HepG2 (cell line): ENCODE data around the gene PHLDB1. TPM values are rescaled to one million over a fixed set of nuclear protein-coding genes. Genes with fewer than 3 reads are reported as not detected.

Source experiments
- BRCA1 ChIP-seq: sonication (generic); formaldehyde crosslinking; IDR thresholded peaks from 2 replicates; pipeline ENCODE4 v1.4.0; 2020; ENCODE audit warnings: missing genetic modification reagents
- EZH2 ChIP-seq: conservative IDR thresholded peaks from 2 replicates; pipeline ENCODE4 v1.6.1; 2012; ENCODE audit warnings: mild to moderate bottlenecking, low read depth, low read length, moderate library complexity
- FLYWCH1 ChIP-seq: sonication (generic); formaldehyde crosslinking; IDR thresholded peaks from 2 replicates; pipeline ENCODE4 v1.8.1; 2023; ENCODE audit warnings: mild to moderate bottlenecking, missing genetic modification reagents
- FOXK2 ChIP-seq: fragments of 450-650 bp; IDR thresholded peaks from 2 replicates; pipeline ENCODE4 v1.6.1; 2016
- KDM4B ChIP-seq: sonication (generic); formaldehyde crosslinking; IDR thresholded peaks from 2 replicates; pipeline ENCODE4 v1.4.0; 2020; ENCODE audit warnings: missing genetic modification reagents
- MYNN ChIP-seq: sonication (generic); formaldehyde crosslinking; IDR thresholded peaks from 2 replicates; pipeline ENCODE4 v1.4.0; 2020; ENCODE audit warnings: mild to moderate bottlenecking, low read depth, missing genetic modification reagents
- PTBP1 ChIP-seq: fragments of 200-400 bp; formaldehyde crosslinking; IDR thresholded peaks from 2 replicates; pipeline ENCODE4 v1.6.1; 2018; ENCODE audit warnings: low read length, low read depth; ENCODE audit not compliant: poor library complexity, severe bottlenecking
- RBM39 ChIP-seq: fragments of 200-400 bp; formaldehyde crosslinking; IDR thresholded peaks from one replicate; pipeline ENCODE4 v1.6.1; 2018; ENCODE audit warnings: antibody characterized with exemption, mild to moderate bottlenecking, low read depth, low read length; ENCODE audit not compliant: poor library complexity, severe bottlenecking
- SRF ChIP-seq: IDR thresholded peaks from 2 replicates; pipeline ENCODE4 v1.6.1; 2011; ENCODE audit warnings: mild to moderate bottlenecking, low read depth, low read length, moderate library complexity
- STAG1 ChIP-seq: sonication (generic); formaldehyde crosslinking; IDR thresholded peaks from 2 replicates; pipeline ENCODE4 v1.4.0; 2020; ENCODE audit warnings: missing genetic modification reagents
- ZBTB3 ChIP-seq: sonication (generic); formaldehyde crosslinking; IDR thresholded peaks from 2 replicates; pipeline ENCODE4 v1.4.0; 2020; ENCODE audit warnings: low read depth, mild to moderate bottlenecking, moderate library complexity, missing genetic modification reagents, borderline replicate concordance
- ZC3H13 ChIP-seq: sonication (generic); formaldehyde crosslinking; IDR thresholded peaks from 2 replicates; pipeline ENCODE4 v1.8.1; 2023; ENCODE audit warnings: mild to moderate bottlenecking, missing genetic modification reagents, moderate library complexity
- ZNF552 ChIP-seq: sonication (generic); formaldehyde crosslinking; IDR thresholded peaks from 2 replicates; pipeline ENCODE4 v1.9.0; 2022; ENCODE audit warnings: missing genetic modification reagents, mild to moderate bottlenecking, borderline replicate concordance
- ZNF782 ChIP-seq: sonication (generic); formaldehyde crosslinking; IDR thresholded peaks from 2 replicates; pipeline ENCODE4 v1.4.0; 2020; ENCODE audit warnings: missing genetic modification reagents, mild to moderate bottlenecking, borderline replicate concordance
- polyA plus RNA-seq, 8 experiments: library from polyadenylated mRNA; depleted of rRNA in 3 of 8; stranded (reverse) in 7 of 8; unstranded in 1 of 8; fragments of >200 nt; fragmentation: Illumina TruSeq in 4 of 8; extraction: Trizol in 4 of 8; gene quantifications; 2 replicates each; pipeline versions ENCODE4 v1.2.1 to v1.2.3, GENCODE V29; 2011 to 2016; ENCODE audit warnings: low read depth in 4 of 8, missing spikeins in 1 of 8, mixed read lengths in 1 of 8; ENCODE audit not compliant: insufficient read depth in 1 of 8
- total RNA-seq, 5 experiments: library from RNA; depleted of rRNA; stranded (reverse); fragments of >200 nt; fragmentation: Illumina TruSeq; extraction: Trizol; gene quantifications; 2 replicates each; pipeline ENCODE4 v1.2.3, GENCODE V29; 2016; ENCODE audit warnings: low read depth in 1 of 5
- TF ChIP-seq, protein P1 (sequence below), 2 experiments: fragments of 450-650 bp in 1 of 2; sonication (generic) in 1 of 2; formaldehyde crosslinking; IDR thresholded peaks; 2 replicates each; pipeline versions ENCODE4 v1.5.0 to v1.8.0; 2020 to 2022; ENCODE audit warnings: mild to moderate bottlenecking in 1 of 2, missing genetic modification reagents in 1 of 2
- TF ChIP-seq, protein P2 (sequence below): sonication (generic); formaldehyde crosslinking; IDR thresholded peaks from 2 replicates; pipeline ENCODE4 v1.9.0; 2021; ENCODE audit warnings: missing genetic modification reagents, mild to moderate bottlenecking, borderline replicate concordance
- TF ChIP-seq, protein P3 (sequence below): IDR thresholded peaks from 2 replicates; pipeline ENCODE4 v1.6.1; 2016; ENCODE audit warnings: missing biosample characterization, missing genetic modification reagents, low read depth
- TF ChIP-seq, protein P4 (sequence below): sonication (generic); formaldehyde crosslinking; IDR thresholded peaks from 2 replicates; pipeline ENCODE4 v1.8.1; 2022; ENCODE audit warnings: low read depth, mild to moderate bottlenecking, missing genetic modification reagents
- TF ChIP-seq, protein P5 (sequence below): sonication (generic); formaldehyde crosslinking; IDR thresholded peaks from 2 replicates; pipeline ENCODE4 v1.5.0; 2020; ENCODE audit warnings: mild to moderate bottlenecking, missing genetic modification reagents

The PHLDB1 gene
- total and polyA plus RNA-seq, 2 of the 13 experiments (the other 11 are each of a cell fraction or from before 2014, with no cell fraction given): 13.8 to 14.2 TPM

DNA sequence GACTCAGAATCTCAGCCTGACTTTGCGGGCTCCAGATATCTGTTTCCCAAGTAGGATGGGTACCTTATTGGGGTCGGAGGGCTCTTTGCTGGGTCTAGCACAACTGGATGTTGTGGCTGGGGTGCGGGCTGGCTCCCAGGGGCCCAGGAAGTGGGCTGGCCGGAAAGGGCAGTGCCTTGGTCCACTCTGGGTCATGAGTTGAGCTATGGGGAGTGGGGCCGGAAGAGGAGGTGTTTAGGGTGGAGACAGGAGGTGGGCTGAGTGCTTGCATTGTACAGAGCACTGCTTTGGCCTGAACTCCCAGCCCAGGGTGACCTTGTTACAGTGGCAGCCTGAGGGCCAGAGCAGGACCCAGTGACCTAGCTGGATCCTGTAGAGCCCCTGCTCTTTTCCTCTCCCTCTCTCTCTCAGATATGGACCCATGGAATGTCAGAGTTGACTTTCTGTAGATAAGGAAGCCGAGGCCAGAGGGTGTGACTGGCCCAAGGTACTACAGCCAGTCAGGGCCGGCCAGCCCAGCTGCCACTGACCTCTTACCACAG, 13.2 kb downstream of the PHLDB1 start (continued):
- TF ChIP-seq EZH2 (no peak), MYNN (CRISPR knock-in tag) (no peak), RBM39 (no peak), FOXK2 (peak; percentile 26; the same call in 1 of the 2 replicates), ZBTB3 (no peak; the same call in 1 of the 2 replicates), BRCA1 (CRISPR knock-in tag) (0 out of 2 replicates have a peak, but pooled peaks have one; percentile 38), FLYWCH1 (no peak), SRF (no peak), STAG1 (no peak), ZNF782 (CRISPR knock-in tag) (0 out of 2 replicates have a peak, but pooled peaks have one; percentile 21), ZNF552 (CRISPR knock-in tag) (no peak), KDM4B (CRISPR knock-in tag) (no peak), PTBP1 (no peak), ZC3H13 (CRISPR knock-in tag) (no peak; the same call in 1 of the 2 replicates)
- TF ChIP-seq, protein P1, sequence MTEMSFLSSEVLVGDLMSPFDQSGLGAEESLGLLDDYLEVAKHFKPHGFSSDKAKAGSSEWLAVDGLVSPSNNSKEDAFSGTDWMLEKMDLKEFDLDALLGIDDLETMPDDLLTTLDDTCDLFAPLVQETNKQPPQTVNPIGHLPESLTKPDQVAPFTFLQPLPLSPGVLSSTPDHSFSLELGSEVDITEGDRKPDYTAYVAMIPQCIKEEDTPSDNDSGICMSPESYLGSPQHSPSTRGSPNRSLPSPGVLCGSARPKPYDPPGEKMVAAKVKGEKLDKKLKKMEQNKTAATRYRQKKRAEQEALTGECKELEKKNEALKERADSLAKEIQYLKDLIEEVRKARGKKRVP (CRISPR knock-in tag; IDR thresholded peaks at IDR 0.05): no peak
- TF ChIP-seq, protein P2, sequence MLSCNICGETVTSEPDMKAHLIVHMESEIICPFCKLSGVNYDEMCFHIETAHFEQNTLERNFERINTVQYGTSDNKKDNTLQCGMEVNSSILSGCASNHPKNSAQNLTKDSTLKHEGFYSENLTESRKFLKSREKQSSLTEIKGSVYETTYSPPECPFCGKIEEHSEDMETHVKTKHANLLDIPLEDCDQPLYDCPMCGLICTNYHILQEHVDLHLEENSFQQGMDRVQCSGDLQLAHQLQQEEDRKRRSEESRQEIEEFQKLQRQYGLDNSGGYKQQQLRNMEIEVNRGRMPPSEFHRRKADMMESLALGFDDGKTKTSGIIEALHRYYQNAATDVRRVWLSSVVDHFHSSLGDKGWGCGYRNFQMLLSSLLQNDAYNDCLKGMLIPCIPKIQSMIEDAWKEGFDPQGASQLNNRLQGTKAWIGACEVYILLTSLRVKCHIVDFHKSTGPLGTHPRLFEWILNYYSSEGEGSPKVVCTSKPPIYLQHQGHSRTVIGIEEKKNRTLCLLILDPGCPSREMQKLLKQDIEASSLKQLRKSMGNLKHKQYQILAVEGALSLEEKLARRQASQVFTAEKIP (CRISPR knock-in tag): no peak
- TF ChIP-seq, protein P3, sequence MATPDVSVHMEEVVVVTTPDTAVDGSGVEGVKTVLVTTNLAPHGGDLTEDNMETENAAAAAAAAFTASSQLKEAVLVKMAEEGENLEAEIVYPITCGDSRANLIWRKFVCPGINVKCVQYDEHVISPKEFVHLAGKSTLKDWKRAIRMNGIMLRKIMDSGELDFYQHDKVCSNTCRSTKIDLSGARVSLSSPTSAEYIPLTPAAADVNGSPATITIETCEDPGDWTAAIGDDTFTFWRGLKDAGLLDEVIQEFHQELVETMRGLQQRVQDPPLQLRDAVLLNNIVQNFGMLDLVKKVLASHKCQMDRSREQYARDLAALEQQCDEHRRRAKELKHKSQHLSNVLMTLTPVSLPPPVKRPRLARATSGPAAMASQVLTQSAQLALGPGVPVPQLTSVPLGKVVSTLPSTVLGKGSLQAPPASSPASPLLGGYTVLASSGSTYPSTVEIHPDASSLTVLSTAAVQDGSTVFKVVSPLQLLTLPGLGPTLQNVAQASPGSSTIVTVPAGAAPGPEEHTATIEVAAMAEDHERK (CRISPR knock-in tag): no peak
- TF ChIP-seq, protein P4, sequence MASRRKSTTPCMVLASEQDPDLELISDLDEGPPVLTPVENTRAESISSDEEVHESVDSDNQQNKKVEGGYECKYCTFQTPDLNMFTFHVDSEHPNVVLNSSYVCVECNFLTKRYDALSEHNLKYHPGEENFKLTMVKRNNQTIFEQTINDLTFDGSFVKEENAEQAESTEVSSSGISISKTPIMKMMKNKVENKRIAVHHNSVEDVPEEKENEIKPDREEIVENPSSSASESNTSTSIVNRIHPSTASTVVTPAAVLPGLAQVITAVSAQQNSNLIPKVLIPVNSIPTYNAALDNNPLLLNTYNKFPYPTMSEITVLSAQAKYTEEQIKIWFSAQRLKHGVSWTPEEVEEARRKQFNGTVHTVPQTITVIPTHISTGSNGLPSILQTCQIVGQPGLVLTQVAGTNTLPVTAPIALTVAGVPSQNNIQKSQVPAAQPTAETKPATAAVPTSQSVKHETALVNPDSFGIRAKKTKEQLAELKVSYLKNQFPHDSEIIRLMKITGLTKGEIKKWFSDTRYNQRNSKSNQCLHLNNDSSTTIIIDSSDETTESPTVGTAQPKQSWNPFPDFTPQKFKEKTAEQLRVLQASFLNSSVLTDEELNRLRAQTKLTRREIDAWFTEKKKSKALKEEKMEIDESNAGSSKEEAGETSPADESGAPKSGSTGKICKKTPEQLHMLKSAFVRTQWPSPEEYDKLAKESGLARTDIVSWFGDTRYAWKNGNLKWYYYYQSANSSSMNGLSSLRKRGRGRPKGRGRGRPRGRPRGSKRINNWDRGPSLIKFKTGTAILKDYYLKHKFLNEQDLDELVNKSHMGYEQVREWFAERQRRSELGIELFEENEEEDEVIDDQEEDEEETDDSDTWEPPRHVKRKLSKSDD: no peak
- TF ChIP-seq, protein P5, sequence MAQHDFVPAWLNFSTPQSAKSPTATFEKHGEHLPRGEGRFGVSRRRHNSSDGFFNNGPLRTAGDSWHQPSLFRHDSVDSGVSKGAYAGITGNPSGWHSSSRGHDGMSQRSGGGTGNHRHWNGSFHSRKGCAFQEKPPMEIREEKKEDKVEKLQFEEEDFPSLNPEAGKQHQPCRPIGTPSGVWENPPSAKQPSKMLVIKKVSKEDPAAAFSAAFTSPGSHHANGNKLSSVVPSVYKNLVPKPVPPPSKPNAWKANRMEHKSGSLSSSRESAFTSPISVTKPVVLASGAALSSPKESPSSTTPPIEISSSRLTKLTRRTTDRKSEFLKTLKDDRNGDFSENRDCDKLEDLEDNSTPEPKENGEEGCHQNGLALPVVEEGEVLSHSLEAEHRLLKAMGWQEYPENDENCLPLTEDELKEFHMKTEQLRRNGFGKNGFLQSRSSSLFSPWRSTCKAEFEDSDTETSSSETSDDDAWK (CRISPR knock-in tag): no peak
